Pancreas (tissue), 10 donors: ENCODE measurements around the gene TMEM86A. TPM values are rescaled to one million over a fixed set of nuclear protein-coding genes. Genes with fewer than 3 reads are reported as not detected.

Experiments
- ATAC-seq, 4 donors: fragments of 200-7000 bp; cut with Tn5 transposase; one replicate each; pipeline versions ENCODE4 v1.8.0 to v1.9.1; 2020; ENCODE audit warnings: mild to moderate bottlenecking in 4 of 4, moderate library complexity in 4 of 4
- DNase-seq, 6 donors: peaks; one replicate each; pipeline ENCODE4 v3.0.0-alpha.2; 2020
- FAIRE-seq: peaks from 2 replicates; lab custom pipeline; 2012; peaks lifted over from hg19 to GRCh38; lab: Jason Lieb, UNC
- H3K27ac ChIP-seq, 4 donors: fragments of 200-600 bp; sonication (generic); 1 replicate in 3 of 4; 2 replicates in 1 of 4; pipeline versions ENCODE4 v1.5.0 to v1.8.0; 2020
- H3K27me3 ChIP-seq, 4 donors: fragments of 200-600 bp; one replicate each; pipeline ENCODE4 v1.8.0; 2021
- H3K36me3 ChIP-seq, 3 donors: fragments of 200-600 bp; sonication (generic) in 1 of 3; one replicate each; pipeline versions ENCODE4 v1.5.0 to v1.8.0; 2020 to 2021
- H3K4me1 ChIP-seq, 3 donors: fragments of 200-600 bp; one replicate each; pipeline ENCODE4 v1.8.0; 2021
- H3K4me3 ChIP-seq, 4 donors: fragments of 200-600 bp; sonication (generic) in 2 of 4; one replicate each; pipeline versions ENCODE4 v1.5.0 to v1.8.0; 2020 to 2021
- H3K9me3 ChIP-seq, 4 donors: fragments of 200-600 bp; one replicate each; pipeline ENCODE4 v1.8.0; 2021
- WGBS, 2 donors: extraction: QIAGEN DNeasy Blood & Tissue Kit; methylation state at CpG; one replicate each; pipeline ENCODE4 v1.1.7; 2013; 5-methylcytosine and 5-hydroxymethylcytosine counted together
- intact Hi-C, 3 donors: fragments of 100-400 bp; cut with DNase I; formaldehyde crosslinking; loops; one replicate each; pipeline versions ENCODE4 v1.11.1 to v1.14.2; 2022
- polyA plus RNA-seq, 2 donors: library from polyadenylated mRNA; stranded (reverse); fragments of 200-250 nt; gene quantifications; one replicate each; pipeline ENCODE4 v1.2.3, GENCODE V29; 2013
- total RNA-seq, 6 donors: library from RNA; stranded (reverse); fragmentation: NEBNext Ultra II Directional in 4 of 6; extraction: Animal tissue kit (Norgen Biotek cat#: 25700) in 4 of 6; gene quantifications; one replicate each; pipeline versions ENCODE4 v1.2.1 to v1.2.4, GENCODE V29; 2021 to 2023
- TF ChIP-seq, protein P1 (sequence below), 4 donors: fragments of 200-600 bp; sonication (generic) in 3 of 4; IDR thresholded peaks; one replicate each; pipeline versions ENCODE4 v1.5.0 to v1.8.0; 2021; ENCODE audit warnings: antibody characterized with exemption in 4 of 4
- donor health status: healthy with polysubstance abuse.
- donor health status: DM: no; HTN: no; CAD: no; lungs with moderate emphysema.
- donor health status: DM: no; HTN: no; CAD: no.
- donor health status: control.
- donor health status: control.
- donor health status: Bipolar disorder and iron deficiency.
- donor health status: DM: yes; HTN: yes; CAD: no.
- donor health status: DM: no; HTN: no; CAD: no.
- donor health status: DM: no; HTN: no; CAD: no.
- donor health status: DM: yes; HTN: yes; CAD: no.

Gene TMEM86A
- total and polyA plus RNA-seq, 8 donors, result 1.4 to 9.3 (median 2.7) TPM

DNA sequence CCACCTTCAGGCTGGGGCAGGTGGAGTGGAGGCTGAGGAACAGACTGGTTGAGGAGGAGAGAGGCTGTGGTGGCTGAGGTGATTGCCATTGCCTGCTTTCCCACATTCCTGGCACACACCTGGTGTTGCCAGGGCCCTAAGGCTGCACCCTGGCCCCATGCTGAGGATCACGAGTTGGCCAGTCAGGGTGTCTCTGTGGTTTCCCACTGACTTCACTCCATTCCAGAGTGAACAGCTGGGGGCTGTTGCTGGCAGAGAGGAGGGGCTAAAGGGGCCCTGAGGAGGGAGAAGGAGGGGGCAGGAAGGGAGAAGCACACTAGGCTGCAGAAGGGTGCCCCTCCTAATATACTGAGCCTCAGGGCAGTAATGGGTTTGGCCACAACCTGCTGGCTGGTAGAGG lies 1.8 kb downstream of the TMEM86A start:
- peak overlapping the region in 1 of 4 donors; percentile 80 for H3K27ac ChIP-seq

DNA sequence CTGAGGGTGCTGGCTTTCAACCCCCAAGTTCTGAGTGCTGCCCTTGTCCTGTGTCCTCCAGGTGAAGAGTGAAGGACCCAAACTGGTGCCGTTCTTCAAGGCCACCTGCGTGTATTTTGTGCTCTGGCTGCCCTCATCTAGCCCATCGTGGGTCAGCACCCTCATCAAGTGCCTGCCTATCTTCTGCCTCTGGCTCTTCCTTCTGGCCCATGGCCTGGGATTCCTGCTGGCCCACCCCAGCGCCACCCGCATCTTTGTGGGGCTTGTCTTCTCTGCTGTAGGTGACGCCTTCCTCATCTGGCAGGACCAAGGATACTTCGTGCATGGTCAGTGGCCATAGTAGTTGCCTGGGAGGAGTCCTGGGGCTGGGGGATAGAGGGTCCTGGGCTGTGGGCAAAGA lies 2.3 kb downstream of the TMEM86A start:
- FAIRE-seq, result no peak
- Histone ChIP-seq H3K9me3 (no peaks in the 10 kb centered on the region), H3K27ac (no peak overlapping the region), H3K27me3 (no peaks in the 10 kb centered on the region), H3K36me3 (no peaks in the 10 kb centered on the region), H3K4me3 (no peak overlapping the region), H3K4me1 (peaks cover 2 to 15% (median 4%) of the 10 kb centered on the region in 3 donors)
- DNase-seq, result no peak
- 84 to 89% methylated on average over 6 to 7 of the region's 7 CpGs for WGBS, 2 donors
- ATAC-seq, result no peak
- intact Hi-C loops, result no loop called here
- TF ChIP-seq, protein P1, sequence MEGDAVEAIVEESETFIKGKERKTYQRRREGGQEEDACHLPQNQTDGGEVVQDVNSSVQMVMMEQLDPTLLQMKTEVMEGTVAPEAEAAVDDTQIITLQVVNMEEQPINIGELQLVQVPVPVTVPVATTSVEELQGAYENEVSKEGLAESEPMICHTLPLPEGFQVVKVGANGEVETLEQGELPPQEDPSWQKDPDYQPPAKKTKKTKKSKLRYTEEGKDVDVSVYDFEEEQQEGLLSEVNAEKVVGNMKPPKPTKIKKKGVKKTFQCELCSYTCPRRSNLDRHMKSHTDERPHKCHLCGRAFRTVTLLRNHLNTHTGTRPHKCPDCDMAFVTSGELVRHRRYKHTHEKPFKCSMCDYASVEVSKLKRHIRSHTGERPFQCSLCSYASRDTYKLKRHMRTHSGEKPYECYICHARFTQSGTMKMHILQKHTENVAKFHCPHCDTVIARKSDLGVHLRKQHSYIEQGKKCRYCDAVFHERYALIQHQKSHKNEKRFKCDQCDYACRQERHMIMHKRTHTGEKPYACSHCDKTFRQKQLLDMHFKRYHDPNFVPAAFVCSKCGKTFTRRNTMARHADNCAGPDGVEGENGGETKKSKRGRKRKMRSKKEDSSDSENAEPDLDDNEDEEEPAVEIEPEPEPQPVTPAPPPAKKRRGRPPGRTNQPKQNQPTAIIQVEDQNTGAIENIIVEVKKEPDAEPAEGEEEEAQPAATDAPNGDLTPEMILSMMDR (IDR thresholded peaks at IDR 0.05), result no peak

More for the DNA sequence above, 1.8 kb downstream of the TMEM86A start:
- DNase-seq, result peak in 1 of 6 donors; percentile 53
- H3K4me3 ChIP-seq, result no peak overlapping the region
- H3K4me1 ChIP-seq, result peaks cover 0 to 10% (median 0%) of the 10 kb centered on the region in 3 donors
- ATAC-seq, result peak in 1 of 4 donors; percentile 11
- no peaks in the 10 kb centered on the region for H3K9me3 ChIP-seq
- 0 to 25% methylated on average over 1 of the region's 1 CpG for WGBS, 2 donors
- intact Hi-C loops, result no loop called here
- H3K36me3 ChIP-seq, result no peaks in the 10 kb centered on the region
- no peaks in the 10 kb centered on the region for H3K27me3 ChIP-seq
- TF ChIP-seq, protein P1 (IDR thresholded peaks at IDR 0.05), result no peak
- FAIRE-seq, result no peak

DNA sequence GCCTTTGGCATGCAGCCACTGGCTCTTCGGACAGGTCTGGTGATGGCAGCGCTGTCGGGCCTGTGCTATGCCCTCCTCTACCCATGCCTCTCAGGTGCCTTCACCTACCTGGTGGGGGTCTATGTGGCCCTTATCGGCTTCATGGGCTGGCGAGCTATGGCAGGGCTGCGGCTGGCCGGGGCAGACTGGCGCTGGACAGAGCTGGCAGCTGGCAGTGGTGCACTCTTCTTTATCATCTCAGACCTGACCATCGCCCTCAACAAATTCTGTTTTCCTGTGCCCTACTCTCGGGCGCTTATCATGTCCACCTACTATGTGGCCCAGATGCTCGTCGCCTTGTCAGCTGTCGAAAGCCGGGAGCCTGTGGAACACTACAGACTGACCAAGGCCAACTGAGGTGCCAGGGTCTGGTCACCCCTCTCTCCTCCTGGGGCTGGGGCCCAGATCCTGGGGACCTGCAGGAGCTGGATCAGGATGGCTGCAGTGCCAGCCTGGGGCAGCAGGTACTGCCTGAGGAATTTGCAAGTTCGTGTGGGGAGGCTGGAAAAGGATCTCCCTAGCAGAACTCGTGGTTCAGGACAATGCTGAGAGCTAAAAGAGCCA lies 3.1 kb downstream of the TMEM86A start:
- Histone ChIP-seq H3K9me3 (no peaks in the 10 kb centered on the region), H3K36me3 (no peaks in the 10 kb centered on the region), H3K27ac (no peak overlapping the region), H3K27me3 (no peaks in the 10 kb centered on the region), H3K4me3 (no peak overlapping the region), H3K4me1 (peaks cover 3 to 15% (median 5%) of the 10 kb centered on the region in 3 donors)
- DNase-seq, result no peak
- FAIRE-seq, result no peak
- TF ChIP-seq, protein P1 (IDR thresholded peaks at IDR 0.05), result no peak
- WGBS, 2 donors, result 93 to 96% methylated on average over 17 of the region's 17 CpGs
- no peak for ATAC-seq
- intact Hi-C loops, result no loop called here

DNA sequence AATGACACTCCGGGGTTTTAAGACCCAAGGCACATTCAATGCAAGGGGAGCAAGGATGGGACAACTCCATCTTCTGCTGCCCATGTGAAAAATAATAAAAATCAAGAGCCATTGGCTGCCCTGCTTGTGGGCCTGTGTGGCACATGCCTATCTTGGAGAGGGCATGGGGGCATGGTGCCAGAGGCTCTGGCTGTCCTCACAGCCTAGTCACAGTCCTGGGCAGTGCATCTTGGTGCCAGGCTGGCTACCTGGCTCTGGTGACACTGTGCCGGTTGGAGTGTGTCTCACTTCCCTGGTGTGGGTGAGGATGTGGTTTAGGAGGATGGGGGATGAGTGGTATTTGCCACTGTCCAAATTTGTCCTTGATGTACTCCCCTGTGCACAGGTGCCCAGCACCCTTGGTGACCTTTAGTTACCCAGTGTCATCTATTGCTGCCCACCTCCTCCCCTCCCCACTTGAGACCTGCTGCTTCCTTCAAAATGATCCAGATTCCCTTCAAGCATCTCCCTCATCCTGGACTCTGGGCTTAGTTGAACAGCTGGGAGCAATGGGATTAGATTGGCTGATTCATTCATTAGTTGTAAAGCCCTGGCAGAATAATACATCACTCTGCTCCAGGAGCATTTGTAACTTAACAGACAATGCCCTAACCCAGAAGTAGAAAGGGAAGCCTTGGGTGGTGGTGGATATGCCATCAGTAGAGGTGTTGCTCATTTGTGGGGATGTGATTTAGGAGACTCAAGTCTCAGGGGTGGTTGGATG lies 4.6 kb downstream of the TMEM86A start:
- no peak for ATAC-seq
- FAIRE-seq, result no peak
- no peaks in the 10 kb centered on the region for H3K36me3 ChIP-seq
- WGBS, 2 donors, result 47 to 93% methylated on average over 2 of the region's 2 CpGs
- H3K4me3 ChIP-seq, result no peak overlapping the region
- no peak overlapping the region for H3K27ac ChIP-seq
- no peaks in the 10 kb centered on the region for H3K27me3 ChIP-seq
- intact Hi-C loops, result no loop called here
- TF ChIP-seq, protein P1 (IDR thresholded peaks at IDR 0.05), result no peak
- DNase-seq, result no peak
- no peaks in the 10 kb centered on the region for H3K9me3 ChIP-seq
- H3K4me1 ChIP-seq, result peaks cover 3 to 15% (median 5%) of the 10 kb centered on the region in 3 donors
